MCF 10A (cell line): ENCODE measurements around the gene LGALSL. TPM values are rescaled to one million over a fixed set of nuclear protein-coding genes. Genes with fewer than 3 reads are reported as not detected.

Experiments
- BruUV-seq: library from RNA; stranded (reverse); fragments of 400-500 nt; replicated peaks from 2 replicates; lab custom pipeline; 2021; lab: Mats Ljungman, UMichigan
- CTCF ChIA-PET: fragments of 300-600 bp; sonication (Branson Sonifier 250); formaldehyde crosslinking; extraction: SDS; loops from one replicate; lab custom pipeline; 2021; ENCODE audit warnings: antibody characterized with exemption, inconsistent platforms; lab: Yijun Ruan, JAX
- POLR2A ChIA-PET: fragments of 300-600, 350-650 bp; sonication (Branson Sonifier 250); formaldehyde crosslinking; extraction: SDS; loops from one replicate; lab custom pipeline; 2020; ENCODE audit warnings: antibody characterized with exemption, inconsistent platforms; lab: Yijun Ruan, JAX
- DNase-seq: peaks from one replicate; pipeline ENCODE4 v3.0.0-alpha.2; 2018; ENCODE audit not compliant: unreplicated experiment
- H3K27ac Mint-ChIP-seq: one replicate; pipeline ENCODE4 v1.8.0; 2022; ENCODE audit warnings: mild to moderate bottlenecking, low read depth, mixed read lengths; ENCODE audit not compliant: unreplicated experiment
- H3K27me3 Mint-ChIP-seq: one replicate; pipeline ENCODE4 v1.8.0; 2022; ENCODE audit warnings: mixed read lengths; ENCODE audit not compliant: insufficient read depth, unreplicated experiment
- H3K36me3 Mint-ChIP-seq: one replicate; pipeline ENCODE4 v1.8.0; 2022; ENCODE audit warnings: mild to moderate bottlenecking, moderate library complexity, mixed read lengths; ENCODE audit not compliant: insufficient read depth, unreplicated experiment
- H3K4me1 Mint-ChIP-seq: one replicate; pipeline ENCODE4 v1.8.0; 2022; ENCODE audit warnings: mixed read lengths; ENCODE audit not compliant: insufficient read depth, unreplicated experiment
- H3K4me3 Mint-ChIP-seq: one replicate; pipeline ENCODE4 v1.8.0; 2022; ENCODE audit warnings: mild to moderate bottlenecking, moderate library complexity, mixed read lengths; ENCODE audit not compliant: unreplicated experiment
- H3K9me3 Mint-ChIP-seq: one replicate; pipeline ENCODE4 v1.8.0; 2022; ENCODE audit warnings: mixed read lengths; ENCODE audit not compliant: unreplicated experiment
- intact Hi-C: fragments of 100-400 bp; cut with micrococcal nuclease; formaldehyde crosslinking; loops from 2 replicates; pipeline ENCODE4 v1.14.1; 2022
- total RNA-seq: library from RNA; stranded (reverse); gene quantifications from 2 replicates; pipeline ENCODE4 v1.2.3, GENCODE V29; 2022
- TF ChIP-seq, protein P1 (sequence below): fragments of 200-600 bp; IDR thresholded peaks from one replicate; pipeline ENCODE4 v1.8.0; 2022; ENCODE audit warnings: antibody characterized with exemption, mild to moderate bottlenecking; ENCODE audit not compliant: unreplicated experiment

LGALSL gene
- total RNA-seq, 1 experiment from 2014 or later = 11.4 TPM

DNA sequence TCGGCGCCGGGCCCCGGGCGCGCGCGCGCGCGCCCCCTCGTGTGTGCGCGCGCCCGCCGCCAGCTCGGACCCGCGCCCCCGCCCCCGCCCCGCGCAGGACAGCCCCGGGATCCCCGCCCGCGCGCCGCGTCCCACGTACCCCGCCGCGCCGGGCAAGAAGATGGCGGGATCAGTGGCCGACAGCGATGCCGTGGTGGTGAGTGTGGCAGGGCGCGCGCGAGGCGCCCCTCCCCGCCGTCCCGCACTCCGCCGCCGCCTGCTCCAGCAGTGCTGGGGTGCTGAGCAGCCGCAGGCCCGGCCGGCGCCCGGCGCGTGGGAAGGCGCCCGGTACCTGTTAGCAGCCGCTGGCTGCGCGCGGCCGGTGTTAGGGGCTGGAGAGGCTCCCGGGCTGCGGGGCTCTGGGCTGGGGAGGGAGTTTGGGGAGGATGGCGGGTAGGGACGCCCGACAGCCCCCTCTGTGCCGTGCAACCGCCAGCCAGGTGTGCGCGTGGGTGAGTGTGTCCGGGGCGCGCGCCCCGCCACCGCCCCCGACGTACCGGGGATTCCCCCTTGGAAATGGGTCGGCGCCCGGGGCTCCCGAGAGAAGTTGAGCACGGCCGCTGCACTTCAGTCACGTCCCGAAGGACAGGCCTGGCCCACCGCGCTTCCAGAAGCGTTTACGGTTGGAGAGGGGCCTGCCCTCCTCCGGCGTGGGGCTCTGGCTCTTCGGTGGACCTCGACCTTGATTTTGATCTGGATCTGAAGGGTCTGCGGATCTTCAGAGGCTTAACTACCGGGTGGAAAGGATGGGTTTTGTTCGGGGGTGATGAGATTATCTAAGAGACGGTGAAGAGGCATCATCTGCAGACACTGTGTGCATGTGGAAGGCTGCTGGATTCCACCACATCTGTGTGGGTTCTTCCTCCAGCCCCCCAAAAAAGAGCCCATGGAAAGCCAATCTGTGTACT, 697 bp downstream of the LGALSL start:
- peak overlapping the region; percentile 75 for H3K4me3 Mint-ChIP-seq
- POLR2A ChIA-PET = interaction anchor here (0.6 to 2.5 kb wide), 10 partner anchors 9 to 123 kb away, joined by 3 to 14 read pairs (median 4); partner anchors contain the start of gene AFTPH
- intact Hi-C loops = loop anchor here (5.0 kb wide), 1 partner anchor 33 kb away; no protein-coding TSS in a partner anchor
- peaks cover 16% of the 10 kb centered on the region for H3K4me1 Mint-ChIP-seq
- TF ChIP-seq, protein P1, sequence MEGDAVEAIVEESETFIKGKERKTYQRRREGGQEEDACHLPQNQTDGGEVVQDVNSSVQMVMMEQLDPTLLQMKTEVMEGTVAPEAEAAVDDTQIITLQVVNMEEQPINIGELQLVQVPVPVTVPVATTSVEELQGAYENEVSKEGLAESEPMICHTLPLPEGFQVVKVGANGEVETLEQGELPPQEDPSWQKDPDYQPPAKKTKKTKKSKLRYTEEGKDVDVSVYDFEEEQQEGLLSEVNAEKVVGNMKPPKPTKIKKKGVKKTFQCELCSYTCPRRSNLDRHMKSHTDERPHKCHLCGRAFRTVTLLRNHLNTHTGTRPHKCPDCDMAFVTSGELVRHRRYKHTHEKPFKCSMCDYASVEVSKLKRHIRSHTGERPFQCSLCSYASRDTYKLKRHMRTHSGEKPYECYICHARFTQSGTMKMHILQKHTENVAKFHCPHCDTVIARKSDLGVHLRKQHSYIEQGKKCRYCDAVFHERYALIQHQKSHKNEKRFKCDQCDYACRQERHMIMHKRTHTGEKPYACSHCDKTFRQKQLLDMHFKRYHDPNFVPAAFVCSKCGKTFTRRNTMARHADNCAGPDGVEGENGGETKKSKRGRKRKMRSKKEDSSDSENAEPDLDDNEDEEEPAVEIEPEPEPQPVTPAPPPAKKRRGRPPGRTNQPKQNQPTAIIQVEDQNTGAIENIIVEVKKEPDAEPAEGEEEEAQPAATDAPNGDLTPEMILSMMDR = no peak
- peak; percentile 38 for DNase-seq
- no TSS peak for BruUV-seq
- no peaks in the 10 kb centered on the region for H3K27me3 Mint-ChIP-seq
- CTCF ChIA-PET = interaction anchor here (1.3 to 4.0 kb wide), 2 partner anchors 9 to 33 kb away, joined by 4 to 15 read pairs; no protein-coding TSS in a partner anchor
- H3K36me3 Mint-ChIP-seq = peaks cover 13% of the 10 kb centered on the region
- H3K27ac Mint-ChIP-seq = no peak overlapping the region
- no peaks in the 10 kb centered on the region for H3K9me3 Mint-ChIP-seq

DNA sequence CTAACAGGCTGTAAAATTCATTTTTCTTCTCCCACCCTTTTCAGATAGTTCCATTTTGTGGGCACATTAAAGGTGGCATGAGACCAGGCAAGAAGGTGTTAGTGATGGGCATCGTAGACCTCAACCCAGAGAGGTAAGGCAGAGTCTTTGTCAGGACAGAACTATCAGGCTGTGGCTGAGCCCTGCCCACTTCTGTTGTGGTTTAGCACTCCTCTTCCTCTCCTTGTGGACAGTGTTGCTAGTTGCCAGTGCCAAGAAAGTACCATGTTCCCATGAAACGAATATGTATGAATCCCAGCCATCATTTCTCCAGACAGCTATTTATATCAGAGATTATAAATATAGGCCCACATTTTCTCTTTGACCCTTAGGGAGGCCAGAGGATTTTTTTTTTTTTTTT, 1.6 kb downstream of the LGALSL start:
- Mint-ChIP-seq H3K36me3 (peaks cover 15% of the 10 kb centered on the region), H3K4me3 (peak overlapping the region; percentile 75), H3K27me3 (no peaks in the 10 kb centered on the region), H3K27ac (no peak overlapping the region), H3K4me1 (peaks cover 16% of the 10 kb centered on the region), H3K9me3 (no peaks in the 10 kb centered on the region)
- DNase-seq = peak; percentile 45
- CTCF ChIA-PET = interaction anchor here (1.3 to 4.0 kb wide), 2 partner anchors 8 to 32 kb away, joined by 4 to 15 read pairs; no protein-coding TSS in a partner anchor
- TF ChIP-seq, protein P1 = no peak
- BruUV-seq = TSS peak; percentile 29
- POLR2A ChIA-PET = interaction anchor here (0.6 to 1.3 kb wide), 3 partner anchors 18 to 69 kb away, joined by 3 to 5 read pairs (median 3); partner anchors contain the start of gene AFTPH
- intact Hi-C loops = no loop called here

DNA sequence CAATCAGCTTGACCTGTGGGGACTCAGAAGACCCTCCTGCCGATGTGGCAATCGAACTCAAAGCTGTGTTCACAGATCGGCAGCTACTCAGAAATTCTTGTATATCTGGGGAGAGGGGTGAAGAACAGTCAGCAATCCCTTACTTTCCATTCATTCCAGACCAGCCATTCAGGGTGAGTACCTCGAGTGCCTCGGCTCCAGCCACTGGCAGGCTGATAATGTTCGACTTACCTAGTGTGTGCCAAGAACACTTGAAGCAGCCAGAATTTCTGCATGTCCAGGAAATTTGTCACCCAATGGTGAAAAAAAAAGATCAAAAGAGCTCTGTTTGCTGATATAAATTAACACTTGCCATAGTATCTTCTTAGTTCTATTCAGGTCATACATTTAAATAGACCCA, 2.3 kb downstream of the LGALSL start:
- DNase-seq = no peak
- H3K36me3 Mint-ChIP-seq = peaks cover 15% of the 10 kb centered on the region
- TF ChIP-seq, protein P1 = no peak
- BruUV-seq = no TSS peak
- H3K4me1 Mint-ChIP-seq = peaks cover 16% of the 10 kb centered on the region
- H3K9me3 Mint-ChIP-seq = no peaks in the 10 kb centered on the region
- intact Hi-C loops = no loop called here
- H3K4me3 Mint-ChIP-seq = no peak overlapping the region
- ChIA-PET CTCF (interaction anchor here (0.9 to 4.0 kb wide), 4 partner anchors 10 to 125 kb away, joined by 3 to 15 read pairs (median 4); no protein-coding TSS in a partner anchor), POLR2A (interaction anchor here (0.6 to 1.1 kb wide), 4 partner anchors 37 to 128 kb away, joined by 3 read pairs; no protein-coding TSS in a partner anchor)
- H3K27ac Mint-ChIP-seq = no peak overlapping the region
- H3K27me3 Mint-ChIP-seq = no peaks in the 10 kb centered on the region

DNA sequence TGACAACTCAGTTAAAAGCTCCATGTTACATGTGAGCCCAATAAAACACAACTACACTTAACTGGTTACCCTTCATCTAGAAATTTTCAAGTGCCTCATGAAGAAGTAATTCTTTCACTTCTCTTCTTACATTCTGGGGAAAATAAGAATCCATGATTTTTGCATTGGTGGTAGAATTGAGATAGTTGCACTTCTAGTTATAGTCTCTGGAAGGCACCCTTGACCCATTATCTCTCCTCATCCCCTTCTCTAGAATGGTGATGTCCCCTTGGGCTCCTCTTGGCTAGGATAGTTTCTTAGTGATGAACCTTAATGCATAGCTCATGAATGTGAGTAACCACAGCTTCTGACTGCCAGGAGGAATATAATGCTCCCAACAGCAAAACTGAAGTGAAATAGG, 3.6 kb downstream of the LGALSL start:
- no peak overlapping the region for H3K4me3 Mint-ChIP-seq
- ChIA-PET CTCF (interaction anchor here (0.6 to 4.0 kb wide), 6 partner anchors 25 to 516 kb away, joined by 3 to 15 read pairs (median 3); no protein-coding TSS in a partner anchor), POLR2A (interaction anchor here (0.6 kb wide), 1 partner anchor 317 kb away, joined by 3 read pairs; no protein-coding TSS in a partner anchor)

More for the DNA sequence above, 3.6 kb downstream of the LGALSL start:
- no peak for DNase-seq
- BruUV-seq = no TSS peak
- TF ChIP-seq, protein P1 = no peak
- Mint-ChIP-seq H3K36me3 (peaks cover 20% of the 10 kb centered on the region), H3K4me1 (peaks cover 16% of the 10 kb centered on the region), H3K27ac (no peak overlapping the region), H3K27me3 (no peaks in the 10 kb centered on the region), H3K9me3 (no peaks in the 10 kb centered on the region)
- intact Hi-C loops = no loop called here
